PFSK-1 (cell line): ENCODE results near the gene LGSN. TPM values are rescaled to one million over a fixed set of nuclear protein-coding genes. Genes with fewer than 3 reads are reported as not detected.

Experiments used
- FOXP2 ChIP-seq: optimal IDR thresholded peaks from 2 replicates; pipeline ENCODE3; 2011; ENCODE audit warnings: borderline replicate concordance, control low read depth, inconsistent platforms; ENCODE audit not compliant: insufficient read depth; ENCODE audit errors: extremely low read length, extremely low read depth
- POLR2AphosphoS5 ChIP-seq: IDR thresholded peaks from 2 replicates; pipeline ENCODE4 v1.6.1; 2012; ENCODE audit warnings: low read depth, mild to moderate bottlenecking, control low read depth, low read length, moderate library complexity
- REST ChIP-seq, 2 experiments: IDR thresholded peaks; 2 replicates each; pipeline versions ENCODE4 v1.6.1 to v1.8.0; 2011 to 2012; ENCODE audit warnings: low read depth in 2 of 2, low read length in 2 of 2, control low read depth in 1 of 2, inconsistent platforms in 1 of 2, mild to moderate bottlenecking in 1 of 2, moderate library complexity in 1 of 2; ENCODE audit not compliant: insufficient read depth in 1 of 2
- SIN3A ChIP-seq: IDR thresholded peaks from 2 replicates; pipeline ENCODE4 v1.6.1; 2012; ENCODE audit warnings: mild to moderate bottlenecking, low read length, moderate library complexity, borderline replicate concordance; ENCODE audit not compliant: insufficient read depth
- TAF1 ChIP-seq: IDR thresholded peaks from 2 replicates; pipeline ENCODE4 v1.6.1; 2012; ENCODE audit warnings: low read length, control low read depth, borderline replicate concordance; ENCODE audit not compliant: insufficient read depth
- polyA plus RNA-seq: library from polyadenylated mRNA; unstranded; fragments of >200 nt; gene quantifications from one replicate; pipeline ENCODE4 v1.2.1, GENCODE V29; 2012; ENCODE audit warnings: low read depth, missing spikeins; ENCODE audit not compliant: insufficient read length

LGSN gene, protein sequence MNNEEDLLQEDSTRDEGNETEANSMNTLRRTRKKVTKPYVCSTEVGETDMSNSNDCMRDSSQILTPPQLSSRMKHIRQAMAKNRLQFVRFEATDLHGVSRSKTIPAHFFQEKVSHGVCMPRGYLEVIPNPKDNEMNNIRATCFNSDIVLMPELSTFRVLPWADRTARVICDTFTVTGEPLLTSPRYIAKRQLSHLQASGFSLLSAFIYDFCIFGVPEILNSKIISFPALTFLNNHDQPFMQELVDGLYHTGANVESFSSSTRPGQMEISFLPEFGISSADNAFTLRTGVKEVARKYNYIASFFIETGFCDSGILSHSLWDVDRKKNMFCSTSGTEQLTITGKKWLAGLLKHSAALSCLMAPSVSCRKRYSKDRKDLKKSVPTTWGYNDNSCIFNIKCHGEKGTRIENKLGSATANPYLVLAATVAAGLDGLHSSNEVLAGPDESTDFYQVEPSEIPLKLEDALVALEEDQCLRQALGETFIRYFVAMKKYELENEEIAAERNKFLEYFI
- not detected for polyA plus RNA-seq

DNA sequence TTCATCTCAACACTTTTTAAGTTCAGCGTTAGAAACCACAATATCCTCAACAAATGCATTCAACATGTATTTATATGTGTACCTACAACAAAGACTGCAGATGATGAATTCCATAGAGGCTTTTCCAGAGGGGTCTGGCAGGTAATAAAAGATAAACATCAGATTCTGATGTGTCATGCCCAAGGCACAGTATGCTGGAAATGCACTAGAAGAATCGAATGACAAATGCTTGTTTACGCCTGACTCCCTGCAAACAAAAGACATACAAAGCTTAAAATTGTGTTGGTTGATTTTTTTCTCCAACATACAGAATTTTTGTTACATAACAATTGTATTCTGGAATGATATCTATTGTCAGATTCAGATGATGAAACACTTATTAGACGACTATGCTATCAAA is at the start of gene LGSN:
LGSN (minus strand) TSS at position 45 of the 400 bp plus-strand sequence; CDS start at position 5, 40 bp downstream.
- TF ChIP-seq POLR2AphosphoS5 (no peak), TAF1 (no peak), SIN3A (no peak), FOXP2 (no peak), REST (IDR thresholded peaks at IDR 0.05; ENCODE audit: insufficient read depth in 1 of 2, low read depth in 2 of 2, low read length in 2 of 2) (no peak)

DNA sequence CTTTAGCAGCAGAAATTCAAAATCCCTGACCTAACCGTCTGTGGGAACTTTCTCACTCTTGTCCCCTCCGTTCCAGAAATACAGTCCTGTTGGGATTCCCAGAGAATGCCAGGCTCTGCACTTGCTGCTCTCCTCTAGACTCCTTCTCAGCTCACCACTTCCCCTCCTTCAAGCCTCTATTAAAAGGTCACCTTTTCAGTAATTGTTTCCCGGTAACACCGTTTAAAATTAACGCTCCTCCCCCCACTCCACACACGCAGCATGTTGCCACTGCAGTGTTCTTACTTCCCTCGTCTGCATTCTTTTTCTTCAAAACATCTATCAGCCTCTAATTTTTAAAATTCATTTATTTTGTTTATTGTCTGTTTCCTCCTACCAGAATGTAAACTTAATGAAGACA is 48.6 kb upstream of the LGSN start:
- TF ChIP-seq FOXP2 = no peak
- TF ChIP-seq SIN3A = no peak
- TF ChIP-seq REST (IDR thresholded peaks at IDR 0.05; ENCODE audit: insufficient read depth in 1 of 2, low read depth in 2 of 2, low read length in 2 of 2) = no peak
- TF ChIP-seq TAF1 = no peak
- no peak for TF ChIP-seq POLR2AphosphoS5

- no peak for TF ChIP-seq TAF1
- TF ChIP-seq POLR2AphosphoS5 = no peak
- no peak for TF ChIP-seq FOXP2
- TF ChIP-seq SIN3A = no peak
- no peak for TF ChIP-seq REST (IDR thresholded peaks at IDR 0.05; ENCODE audit: insufficient read depth in 1 of 2, low read depth in 2 of 2, low read length in 2 of 2)
Measured at GRCh38 chr6:63355632-63356031, 35.8 kb upstream of the LGSN start.

GRCh38 chr6:63353286-63353630 is 33.5 kb upstream of the LGSN start:
- TF ChIP-seq SIN3A = no peak
- no peak for TF ChIP-seq TAF1
- TF ChIP-seq POLR2AphosphoS5 = no peak
- no peak for TF ChIP-seq REST (IDR thresholded peaks at IDR 0.05; ENCODE audit: insufficient read depth in 1 of 2, low read depth in 2 of 2, low read length in 2 of 2)
